Measurements from ENCODE around the gene C1orf50.
"Not testable (repeated sequence)": the region's sequence is repeated elsewhere in the genome, so short reads cannot be mapped to it uniquely, and the experiment has no call there.

Gene C1orf50

DNA sequence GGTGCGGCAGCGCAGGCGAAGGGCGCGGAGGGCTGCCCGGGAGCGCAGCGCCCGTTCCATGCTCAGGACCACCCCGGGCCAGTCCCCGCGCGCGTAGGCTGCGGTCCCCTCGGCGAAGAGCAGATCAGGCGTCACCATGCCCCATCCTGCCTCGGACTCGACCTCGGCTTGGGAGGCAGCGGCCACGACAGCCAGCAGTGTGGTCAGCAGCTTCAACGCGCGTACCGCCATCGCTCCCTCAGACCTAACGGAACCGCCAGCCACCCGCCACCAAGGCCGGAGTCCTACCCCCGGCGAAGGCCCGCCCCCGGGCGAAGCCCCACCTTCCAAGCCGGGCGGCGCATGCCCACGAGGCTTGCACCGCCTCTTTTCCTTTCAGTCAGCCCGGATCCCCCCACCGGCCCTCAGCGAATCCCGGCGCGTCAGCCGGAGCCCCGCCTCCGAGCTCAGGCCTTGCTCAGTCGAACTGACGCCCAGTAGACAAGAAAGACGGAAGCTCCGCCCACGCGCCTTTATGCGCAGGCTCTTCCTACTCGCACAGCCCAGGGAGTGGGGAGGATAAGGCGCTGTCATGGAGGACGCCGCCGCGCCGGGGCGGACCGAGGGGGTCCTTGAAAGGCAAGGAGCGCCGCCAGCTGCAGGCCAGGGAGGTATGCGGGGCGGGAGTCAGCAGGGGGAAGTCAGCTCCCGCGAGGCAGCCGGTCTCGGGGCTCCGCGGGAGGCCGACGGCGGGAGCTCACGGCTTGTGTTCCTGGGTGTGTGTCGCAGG lies at the start of gene C1orf50, which contains the start of gene P3H1:
TSS of gene C1orf50 (plus strand) at position 509 of the 769 bp plus-strand sequence. CDS start at position 572, 63 bp downstream.
TSS of gene P3H1 (minus strand) at position 288 of the 769 bp plus-strand sequence. CDS start at position 231, 57 bp downstream.
- FAIRE-seq, result no peak

GRCh38 chr1:42720868-42721267 lies 46.2 kb upstream of the C1orf50 start:
- FAIRE-seq, result no peak

GRCh38 chr1:42721926-42722325 lies 45.1 kb upstream of the C1orf50 start:
- FAIRE-seq, result no peak

GRCh38 chr1:42722403-42722802 lies 44.6 kb upstream of the C1orf50 start:
- not testable (repeated sequence) for FAIRE-seq

GRCh38 chr1:42723511-42723910 lies 43.5 kb upstream of the C1orf50 start:
- FAIRE-seq, result no peak

DNA sequence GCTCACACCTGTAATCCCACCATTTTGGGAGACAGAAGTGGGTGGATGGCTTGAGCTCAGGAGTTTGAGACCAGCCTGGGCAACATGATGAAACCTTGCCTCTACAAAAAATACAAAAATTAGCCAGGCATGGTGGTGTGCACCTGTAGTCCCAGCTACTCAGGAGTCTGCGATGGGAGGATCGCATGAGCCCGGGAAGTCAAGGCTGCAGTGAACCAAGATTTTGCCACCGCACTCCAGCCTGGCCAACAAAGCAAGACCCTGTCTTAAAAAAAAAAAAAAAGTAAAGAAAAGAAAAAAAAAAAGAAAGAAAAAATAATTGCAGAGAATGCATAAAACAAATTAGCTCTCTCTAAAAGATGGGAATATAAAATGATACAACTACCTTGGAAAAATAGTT lies 41.2 kb upstream of the C1orf50 start:
- not testable (repeated sequence) for FAIRE-seq

GRCh38 chr1:42730002-42730401 lies 37.0 kb upstream of the C1orf50 start:
- FAIRE-seq, result no peak

GRCh38 chr1:42730988-42731387 lies 36.1 kb upstream of the C1orf50 start:
- FAIRE-seq, result no peak

DNA sequence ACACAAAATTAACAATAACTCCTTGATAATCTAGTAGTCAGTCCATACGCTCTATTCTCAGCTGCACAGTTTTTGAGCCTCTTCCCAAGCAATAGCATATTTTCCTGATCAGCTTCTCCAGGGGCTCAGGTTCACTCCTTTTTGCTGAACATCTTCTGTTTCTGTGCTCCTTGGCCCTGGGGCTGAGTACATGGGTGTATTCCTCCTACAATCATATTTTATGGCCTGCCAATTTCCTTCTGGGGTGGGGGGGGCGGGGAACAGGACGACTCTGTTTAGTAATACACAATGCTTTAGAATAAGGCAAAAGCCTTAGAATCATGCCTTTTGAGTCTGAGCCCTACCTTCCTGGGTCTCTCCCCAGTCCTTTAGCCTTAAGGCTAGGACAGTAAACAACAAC lies 35.5 kb upstream of the C1orf50 start:
- no peak for FAIRE-seq

GRCh38 chr1:42732126-42732680 lies 34.8 kb upstream of the C1orf50 start:
- no peak for FAIRE-seq

DNA sequence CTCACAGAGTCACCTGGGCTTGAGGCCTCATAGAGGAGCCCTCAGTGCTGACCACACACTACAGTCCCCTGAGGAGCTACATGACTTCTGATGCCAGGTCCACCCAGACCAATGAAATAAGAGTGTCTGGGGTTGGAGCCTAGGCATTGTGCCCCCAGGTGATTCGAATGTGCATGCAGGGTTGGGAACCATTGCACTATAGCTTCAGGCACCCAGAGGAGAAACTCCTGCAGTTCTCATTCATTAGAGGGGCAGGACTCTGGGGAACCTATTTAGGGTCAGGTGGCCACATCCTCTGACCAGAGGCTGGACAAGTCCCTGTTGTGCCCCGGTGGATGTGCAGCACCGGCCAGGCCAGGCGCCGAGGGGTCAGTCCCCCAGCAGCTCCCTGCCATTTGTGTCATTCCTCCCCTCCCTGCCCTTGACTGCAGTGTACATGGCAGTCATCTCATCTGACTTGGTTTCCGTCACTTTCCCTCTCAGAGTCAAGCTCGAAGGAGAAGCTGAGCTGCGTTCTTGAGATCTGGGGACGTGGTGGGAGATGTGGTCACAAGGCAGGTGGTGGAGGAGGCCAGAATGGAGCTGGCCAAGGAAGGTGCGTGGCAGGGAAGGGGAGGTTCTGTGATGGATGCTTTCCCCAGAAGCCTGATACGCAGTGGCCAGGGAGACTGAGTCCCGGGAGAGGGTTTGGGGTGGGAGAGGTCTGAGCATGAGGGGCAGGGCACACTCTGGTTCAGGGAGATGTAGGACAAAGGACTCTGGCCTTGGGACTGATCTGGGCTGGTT lies 33.4 kb upstream of the C1orf50 start:
- FAIRE-seq, result no peak

- FAIRE-seq, result no peak
Observed at GRCh38 chr1:42734201-42735035, 32.6 kb upstream of the C1orf50 start.

DNA sequence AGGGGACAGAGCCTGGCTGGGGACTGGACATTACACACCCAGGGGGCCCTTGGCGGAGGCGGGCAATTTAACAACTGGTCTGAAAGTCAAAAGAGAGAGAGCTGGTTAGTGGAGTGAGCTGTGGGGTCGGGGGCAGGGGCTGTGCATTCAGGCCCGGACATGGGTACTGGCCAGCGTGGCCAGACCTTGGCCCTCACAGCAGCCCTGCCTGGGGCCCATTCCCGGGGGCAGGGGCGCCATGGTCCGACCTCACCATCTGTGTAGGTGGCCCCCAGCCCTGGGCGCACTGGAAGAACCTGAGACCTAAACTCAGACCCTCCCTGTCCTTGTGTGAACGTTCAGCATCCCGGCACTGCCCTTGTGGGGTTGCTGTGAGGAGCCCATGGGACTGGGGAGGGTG lies 32.0 kb upstream of the C1orf50 start:
- no peak for FAIRE-seq

GRCh38 chr1:42735477-42736105 lies 31.5 kb upstream of the C1orf50 start:
- no peak for FAIRE-seq

DNA sequence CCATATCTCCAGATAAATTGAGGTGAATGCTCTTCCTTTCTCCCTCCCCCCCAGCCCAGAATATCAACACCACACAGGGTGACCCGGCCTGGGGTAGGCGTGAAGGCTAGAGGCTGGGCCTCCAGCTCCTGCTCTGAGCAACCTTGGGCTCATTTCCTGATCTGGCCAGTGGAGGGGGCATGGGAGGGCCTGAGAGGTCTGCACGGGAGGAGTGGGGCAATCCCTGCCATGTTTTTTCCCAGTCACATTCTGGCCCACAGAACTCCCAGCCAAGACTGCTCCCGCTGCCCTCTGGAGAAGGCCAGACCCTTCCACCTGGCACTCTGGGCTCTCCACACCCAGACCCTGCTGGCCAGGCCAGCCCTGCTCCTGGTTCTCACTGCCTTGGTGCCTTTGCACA lies 30.9 kb upstream of the C1orf50 start:
- FAIRE-seq, result no peak

- FAIRE-seq, result no peak
Observed at GRCh38 chr1:42736571-42737200, 30.4 kb upstream of the C1orf50 start.

DNA sequence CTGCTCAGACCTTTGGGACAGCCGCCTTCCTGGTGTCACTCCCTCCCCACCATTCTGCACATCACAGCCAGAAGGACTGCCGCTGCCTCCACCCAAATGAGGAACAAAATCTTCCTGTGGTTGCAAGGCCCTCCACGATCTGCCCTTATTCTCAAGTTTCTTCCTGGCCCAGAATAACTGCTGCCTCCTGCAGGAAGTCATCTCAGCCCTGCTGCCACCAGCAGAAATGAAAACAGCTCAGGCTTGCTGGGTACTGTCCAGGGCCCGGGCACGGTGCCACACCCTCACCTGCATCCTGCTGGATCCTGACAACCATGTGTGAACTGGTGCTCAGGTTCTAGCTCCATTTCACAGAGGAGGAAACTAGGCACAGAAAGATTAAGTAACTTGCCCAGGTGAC lies 29.8 kb upstream of the C1orf50 start:
- FAIRE-seq, result no peak

- FAIRE-seq, result no peak
Observed at GRCh38 chr1:42737986-42738677, 28.9 kb upstream of the C1orf50 start.

DNA sequence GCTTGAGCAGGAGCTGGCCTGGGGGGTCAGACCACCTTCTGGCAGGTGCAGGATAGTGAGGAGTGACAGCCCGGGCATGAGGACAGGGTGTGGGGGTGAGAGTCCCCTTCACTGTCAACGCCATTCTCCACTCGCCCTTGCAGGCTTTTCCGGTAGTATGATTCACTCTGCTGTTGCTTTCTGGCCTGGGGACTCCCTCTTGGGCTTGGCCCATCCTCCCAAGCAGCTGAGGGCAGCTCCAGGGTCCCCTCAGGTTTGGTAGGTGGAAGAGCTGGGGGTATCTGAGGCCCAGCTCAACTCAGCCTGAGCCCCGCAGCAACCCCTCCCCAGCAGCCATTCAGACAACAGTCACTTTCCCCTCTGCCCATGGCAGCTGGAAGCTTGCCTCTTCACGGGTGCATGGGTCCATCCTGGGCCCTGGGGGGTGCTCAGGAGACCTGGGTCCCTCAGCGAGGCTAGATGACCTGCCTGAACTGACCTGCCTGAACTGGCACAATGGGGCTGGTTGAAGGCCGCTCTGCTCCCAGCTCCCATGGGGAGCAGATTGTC lies 28.3 kb upstream of the C1orf50 start:
- FAIRE-seq, result no peak
